ENCODE measurements around the gene HTR4.
"Not testable (repeated sequence)": the region's sequence is repeated elsewhere in the genome, so short reads cannot be mapped to it uniquely, and the experiment has no call there.

HTR4 gene

DNA sequence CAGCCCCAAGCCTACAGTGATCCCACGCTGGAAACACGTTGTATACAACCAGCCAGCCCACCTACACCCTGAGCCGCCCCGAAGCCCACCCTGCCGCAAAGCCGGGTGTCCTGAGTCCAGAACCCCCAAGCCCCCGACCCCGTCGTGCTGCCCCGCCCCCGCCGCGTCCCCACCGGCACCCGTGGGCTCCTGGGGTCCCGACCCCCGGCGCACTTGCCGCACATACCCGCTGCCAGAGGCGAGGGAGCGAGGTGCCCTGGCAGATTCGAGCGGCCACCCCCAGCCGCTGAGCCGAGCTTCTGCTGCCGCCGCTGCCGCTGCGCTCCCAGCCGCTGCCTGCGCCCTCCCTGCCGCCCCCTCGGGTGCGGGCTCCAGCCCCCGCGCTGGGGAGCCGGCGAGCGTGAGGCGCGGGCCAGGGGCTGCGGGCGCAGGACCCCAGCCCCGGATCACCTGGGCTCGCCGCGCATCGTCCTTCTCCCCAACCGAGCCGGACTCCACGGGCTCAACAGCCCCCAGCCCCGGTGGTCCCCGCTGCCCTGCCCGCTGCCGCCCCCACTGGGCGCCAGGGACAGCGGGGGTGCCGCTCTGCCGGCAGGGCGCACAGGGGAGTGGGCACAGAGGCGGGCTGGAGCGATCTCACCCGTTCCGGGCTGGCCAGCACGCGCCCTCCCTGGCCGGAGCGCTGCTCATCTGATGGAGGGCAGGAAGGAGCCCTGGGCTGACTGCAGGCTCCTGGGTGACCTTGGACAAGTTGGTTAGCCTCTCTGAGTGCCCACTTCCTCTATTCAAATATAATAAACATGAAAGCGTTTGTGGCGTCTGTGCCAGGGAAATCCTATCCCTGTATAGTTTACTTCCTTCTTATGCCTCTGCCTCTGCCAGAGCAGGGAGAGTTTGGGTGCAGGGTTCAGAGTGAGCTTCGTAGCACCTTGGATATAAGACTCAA, at the start of gene HTR4:
HTR4 (minus strand) TSS at position 692 of the 946 bp plus-strand sequence. CDS start 17,513 bp downstream, outside the sequence.
- DNase-seq, result peak; percentile 25

DNA sequence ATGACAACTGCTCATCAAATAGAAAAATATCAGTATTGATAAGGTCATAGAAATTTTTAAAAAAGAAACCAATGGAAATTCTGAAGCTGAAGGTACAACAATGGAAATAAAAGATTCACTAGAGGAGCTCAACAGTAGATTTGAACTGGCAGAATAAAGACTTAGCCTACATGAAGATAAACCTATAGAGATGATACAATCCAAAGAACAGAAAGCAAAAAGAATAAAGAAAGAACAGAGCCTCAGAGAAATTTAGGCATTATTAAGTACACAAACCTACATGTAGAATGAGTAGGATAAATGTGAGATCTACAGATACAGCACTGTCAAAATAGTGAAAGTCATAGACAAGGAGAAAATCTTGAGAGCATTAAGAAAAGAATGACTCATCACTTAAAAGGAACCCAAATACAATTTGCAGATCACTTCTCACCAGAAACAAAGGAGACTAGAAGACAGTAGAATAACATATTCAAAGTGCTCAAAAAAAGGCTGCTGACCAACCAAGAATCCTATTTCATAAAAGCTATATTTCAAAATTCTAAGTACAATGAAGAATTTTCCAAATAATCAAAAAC, 47.8 kb upstream of the HTR4 start:
- DNase-seq, result no peak

DNA sequence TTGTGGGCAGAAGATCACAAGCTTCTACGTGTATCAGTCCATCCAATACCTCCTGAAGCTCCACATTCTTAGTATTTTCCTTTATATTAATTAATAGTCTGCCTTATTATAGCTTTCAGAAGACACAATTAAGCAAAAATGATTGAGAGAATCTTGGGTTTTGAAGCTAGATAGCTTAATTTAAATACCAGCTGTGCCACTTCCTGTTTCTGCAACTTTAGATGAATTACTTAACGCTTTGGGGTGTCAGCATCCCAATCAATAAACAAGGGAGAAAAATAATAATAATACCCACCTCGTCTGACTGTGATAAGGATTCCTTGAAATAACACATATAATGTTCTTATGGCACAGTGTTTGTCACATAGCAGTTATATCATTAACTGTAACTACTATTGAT, 44.7 kb upstream of the HTR4 start:
- DNase-seq, result no peak

DNA sequence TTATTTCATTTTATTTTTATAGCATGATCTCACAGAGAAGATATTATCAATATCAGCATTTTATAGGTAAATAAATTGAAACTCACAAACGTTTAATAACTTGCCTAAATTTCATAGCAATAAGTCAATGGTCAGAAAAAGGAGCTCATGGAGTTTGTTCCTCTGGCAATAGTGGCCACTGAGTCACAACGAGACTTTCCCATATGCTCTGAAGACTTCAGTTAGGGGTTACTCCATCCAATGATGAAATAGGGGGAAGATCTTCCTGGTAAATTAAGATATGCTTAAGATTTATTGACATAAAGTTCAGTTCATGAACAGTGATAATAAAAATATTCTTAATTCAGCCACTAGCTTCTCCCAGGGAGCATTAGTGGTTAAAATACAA, 43.5 kb upstream of the HTR4 start:
- DNase-seq, result no peak

- DNase-seq, result no peak
Measured at GRCh38 chr5:148697180-148697808, 43.0 kb upstream of the HTR4 start.

GRCh38 chr5:148696187-148697036, 42.1 kb upstream of the HTR4 start:
- no peak for DNase-seq

DNA sequence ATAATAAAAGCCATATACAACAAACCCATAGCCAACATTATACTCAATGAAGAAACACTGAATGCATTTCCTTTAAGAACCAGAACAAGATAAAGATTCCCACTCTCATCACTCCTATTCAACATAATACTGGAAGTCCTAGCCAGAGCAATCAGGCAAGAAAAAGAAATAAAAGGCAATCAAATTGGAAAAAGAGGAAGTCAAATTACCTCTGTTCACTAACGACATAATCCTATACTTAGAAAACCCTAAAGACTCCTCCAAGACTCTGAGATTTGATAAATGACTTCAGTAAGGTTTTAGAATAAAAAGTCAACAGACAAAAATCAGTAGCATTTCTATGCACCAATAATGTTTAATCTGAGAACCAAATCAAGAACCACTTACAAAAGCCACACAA, 36.6 kb upstream of the HTR4 start:
- no peak for DNase-seq

- DNase-seq, result no peak
Measured at GRCh38 chr5:148688787-148689186, 34.5 kb upstream of the HTR4 start.

DNA sequence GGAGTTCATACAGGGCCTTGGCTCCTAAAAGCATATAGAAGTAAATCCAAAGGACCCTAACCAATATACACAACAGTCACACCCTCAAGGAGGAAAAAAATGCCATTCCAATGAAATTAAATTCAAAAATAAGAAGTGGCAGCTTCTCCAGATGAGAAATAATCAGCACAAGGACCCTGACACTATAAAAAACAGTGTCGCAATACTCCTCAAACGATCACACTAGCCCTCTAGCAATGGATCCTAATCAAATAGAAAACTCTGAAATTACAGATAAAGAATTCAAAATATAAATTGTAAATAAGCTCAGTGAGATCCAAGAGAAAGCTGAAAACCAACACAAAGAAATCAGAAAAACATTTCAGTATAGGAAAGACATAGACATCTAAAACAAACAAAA, 33.5 kb upstream of the HTR4 start:
- no peak for DNase-seq

GRCh38 chr5:148687427-148687826, 33.1 kb upstream of the HTR4 start:
- DNase-seq, result no peak

DNA sequence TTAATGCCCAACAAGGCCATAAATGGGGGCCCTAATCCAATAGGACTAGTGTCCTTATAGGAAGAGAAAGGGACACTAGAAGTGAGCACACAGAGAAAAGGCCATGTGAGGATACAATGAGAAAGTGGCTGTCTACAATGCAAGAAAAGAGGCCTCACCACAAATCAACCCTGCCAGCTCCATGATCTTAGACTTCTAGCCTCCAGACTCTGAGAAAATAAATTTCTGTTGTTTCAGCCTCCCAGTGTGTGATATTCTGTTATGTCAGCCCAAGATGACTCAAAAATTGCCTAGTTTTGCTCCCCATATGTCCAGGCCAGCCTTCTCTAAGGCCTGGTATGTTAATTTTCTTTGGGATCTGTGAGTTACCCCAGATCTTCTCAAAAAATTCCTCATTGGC, 32.3 kb upstream of the HTR4 start:
- DNase-seq, result no peak

GRCh38 chr5:148685520-148686134, 31.3 kb upstream of the HTR4 start:
- DNase-seq, result no peak

GRCh38 chr5:148684528-148684927, 30.2 kb upstream of the HTR4 start:
- DNase-seq, result no peak

GRCh38 chr5:148683651-148684050, 29.3 kb upstream of the HTR4 start:
- no peak for DNase-seq

DNA sequence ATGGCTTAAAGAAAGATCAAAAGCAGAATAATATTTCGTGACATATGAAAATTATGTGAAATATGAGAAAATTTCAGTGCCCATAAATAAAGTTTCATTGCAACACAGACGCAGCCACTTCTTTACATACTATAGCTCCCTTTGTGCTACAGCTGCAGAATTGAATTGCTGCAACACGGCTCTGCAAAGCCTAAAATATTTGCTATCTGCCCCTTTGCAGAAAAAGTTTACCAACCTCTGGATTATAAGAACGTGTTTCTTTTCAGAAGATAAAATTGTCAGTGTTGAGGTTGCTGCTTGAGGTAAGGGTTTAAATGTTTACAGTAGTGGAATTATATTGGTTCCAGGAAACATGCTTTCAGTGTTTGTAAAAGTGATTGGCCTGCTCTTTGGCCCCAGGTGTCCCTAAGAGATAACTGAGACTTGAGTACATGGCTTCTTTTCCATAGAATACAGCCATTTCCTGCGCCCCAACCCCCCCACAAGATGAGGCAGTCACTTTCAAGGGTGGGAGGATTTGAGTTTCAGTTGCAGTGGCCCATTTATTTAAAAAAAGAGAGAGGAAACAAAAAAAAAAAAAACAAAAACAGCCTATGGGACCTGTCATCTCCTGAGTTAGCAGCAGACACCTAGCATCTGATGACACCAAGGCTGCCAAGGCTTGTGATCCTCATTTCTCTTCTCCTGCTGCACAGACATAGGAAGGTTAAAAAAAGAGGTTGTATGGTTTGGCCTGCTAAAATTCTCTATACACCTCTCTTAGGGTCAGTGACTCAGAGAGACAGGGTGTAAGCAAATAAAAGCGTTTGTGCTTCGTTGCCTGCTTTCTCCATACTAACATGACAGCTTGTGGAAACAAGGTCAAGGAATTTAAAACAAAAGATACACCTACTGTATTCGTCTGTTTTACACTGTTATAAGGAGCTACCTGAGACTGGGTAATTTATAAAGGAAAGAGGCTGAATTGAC, 28.0 kb upstream of the HTR4 start:
- no peak for DNase-seq

- no peak for DNase-seq
Measured at GRCh38 chr5:148681157-148682057, 27.1 kb upstream of the HTR4 start.

GRCh38 chr5:148673704-148674103, 19.4 kb upstream of the HTR4 start:
- not testable (repeated sequence) for DNase-seq

- no peak for DNase-seq
Measured at GRCh38 chr5:148666353-148666752, 12.0 kb upstream of the HTR4 start.

DNA sequence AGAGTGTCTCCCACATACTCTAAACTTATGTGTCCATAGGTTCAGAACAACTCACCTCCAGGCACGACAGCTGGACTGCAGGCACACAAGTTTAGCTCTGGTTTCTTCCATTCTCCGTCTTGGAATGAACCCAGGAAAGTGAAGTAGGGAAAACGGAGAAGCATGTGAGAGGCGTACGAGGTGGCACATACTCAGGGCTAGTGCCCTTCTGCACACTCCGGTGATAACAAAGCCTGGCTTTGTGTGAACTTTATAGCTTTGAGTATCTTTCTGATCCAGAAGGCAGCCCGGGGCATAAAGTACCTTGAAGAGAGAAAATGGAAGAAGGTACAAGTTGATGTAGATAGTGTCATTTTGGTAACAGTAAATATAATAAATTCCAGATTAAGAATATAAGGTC, 11.1 kb upstream of the HTR4 start:
- DNase-seq, result no peak

- DNase-seq, result no peak
Measured at GRCh38 chr5:148663509-148663908, 9.2 kb upstream of the HTR4 start.

Measured in DMS153 (cell line).